ENCODE results near the gene UGT1A9.

- TF ChIP-seq ELF4 (IDR thresholded peaks at IDR 0.05) (no peak), SP1 (IDR thresholded peaks at IDR 0.05) (no peak), FOXA1 (IDR thresholded peaks at IDR 0.05) (no peak), SUZ12 (IDR thresholded peaks at IDR 0.05) (no peak)
Measured at GRCh38 chr2:233802132-233802815, 130.6 kb downstream of the UGT1A9 start.

Measured in HEK293T (cell line).